Ishikawa (cell line): ENCODE measurements around the gene TSC22D4.

Experiments
- CEBPB ChIP-seq: IDR thresholded peaks from 2 replicates; pipeline ENCODE4 v1.6.1; 2012
- CREB1 ChIP-seq: IDR thresholded peaks from 2 replicates; pipeline ENCODE4 v1.6.1; 2012; ENCODE audit warnings: low read depth
- EGR1 ChIP-seq: IDR thresholded peaks from 2 replicates; pipeline ENCODE4 v1.6.1; 2012
- EP300 ChIP-seq: IDR thresholded peaks from 2 replicates; pipeline ENCODE4 v1.6.1; 2012; ENCODE audit warnings: borderline replicate concordance
- FOXM1 ChIP-seq: IDR thresholded peaks from 2 replicates; pipeline ENCODE4 v1.6.1; 2012; ENCODE audit warnings: low read depth, borderline replicate concordance
- MAX ChIP-seq: IDR thresholded peaks from 2 replicates; pipeline ENCODE4 v1.6.1; 2012
- NFIC ChIP-seq: IDR thresholded peaks from 2 replicates; pipeline ENCODE4 v1.6.1; 2012
- RAD21 ChIP-seq: IDR thresholded peaks from 2 replicates; pipeline ENCODE4 v1.6.1; 2012; ENCODE audit warnings: low read depth
- REST ChIP-seq: IDR thresholded peaks from 2 replicates; pipeline ENCODE4 v1.6.1; 2012; ENCODE audit warnings: low read depth, mild to moderate bottlenecking
- TAF1 ChIP-seq: IDR thresholded peaks from 2 replicates; pipeline ENCODE4 v1.6.1; 2012; ENCODE audit warnings: low read depth, mild to moderate bottlenecking
- TCF12 ChIP-seq: IDR thresholded peaks from 2 replicates; pipeline ENCODE4 v1.6.1; 2012; ENCODE audit warnings: low read depth
- TEAD4 ChIP-seq: IDR thresholded peaks from 2 replicates; pipeline ENCODE4 v1.6.1; 2012
- USF1 ChIP-seq: IDR thresholded peaks from 2 replicates; pipeline ENCODE4 v1.6.1; 2012
- YY1 ChIP-seq: IDR thresholded peaks from 2 replicates; pipeline ENCODE4 v1.6.1; 2012; ENCODE audit warnings: low read depth
- ZBTB7A ChIP-seq: IDR thresholded peaks from 2 replicates; pipeline ENCODE4 v1.6.1; 2012; ENCODE audit warnings: low read depth

The TSC22D4 gene

GRCh38 chr7:100478958-100479660 lies at the start of gene TSC22D4:
Gene TSC22D4, minus strand, starts transcription at chr7:100479214. Its CDS starts 1,176 bp downstream, at chr7:100478038.
- TF ChIP-seq EP300, result peak; percentile 48; the same call in 1 of the 2 replicates
- peak; percentile 59; the same call in 1 of the 2 replicates for TF ChIP-seq TAF1
- TF ChIP-seq USF1, result peak; percentile 72
- TF ChIP-seq NFIC, result peak; percentile 99
- TF ChIP-seq FOXM1, result no peak
- peak; percentile 48; the same call in 1 of the 2 replicates for TF ChIP-seq MAX
- TF ChIP-seq YY1, result peak; percentile 44; the same call in 1 of the 2 replicates
- TF ChIP-seq CREB1, result no peak
- TF ChIP-seq RAD21, result no peak
- no peak for TF ChIP-seq REST
- no peak for TF ChIP-seq EGR1
- no peak for TF ChIP-seq TCF12
- no peak for TF ChIP-seq CEBPB
- TF ChIP-seq ZBTB7A, result peak; percentile 82; the same call in 1 of the 2 replicates
- TF ChIP-seq TEAD4, result no peak

- TF ChIP-seq USF1, result peak; percentile 76
Measured at GRCh38 chr7:100521909-100522593, 43.0 kb upstream of the TSC22D4 start.

- TF ChIP-seq FOXM1 (no peak), RAD21 (no peak), YY1 (no peak), CREB1 (no peak), ZBTB7A (no peak), TCF12 (no peak), REST (no peak), EP300 (no peak), CEBPB (no peak), USF1 (no peak), TEAD4 (no peak), MAX (no peak), NFIC (no peak)
Measured at GRCh38 chr7:100521076-100521475, 42.1 kb upstream of the TSC22D4 start.

- TF ChIP-seq TAF1 (no peak), EP300 (no peak), FOXM1 (no peak), NFIC (no peak), EGR1 (no peak), MAX (no peak)
Measured at GRCh38 chr7:100520138-100520537, 41.1 kb upstream of the TSC22D4 start.

- TF ChIP-seq REST, result no peak
- TF ChIP-seq NFIC, result no peak
- TF ChIP-seq USF1, result no peak
- no peak for TF ChIP-seq TAF1
- no peak for TF ChIP-seq CREB1
- no peak for TF ChIP-seq EGR1
- TF ChIP-seq TEAD4, result no peak
- no peak for TF ChIP-seq FOXM1
- no peak for TF ChIP-seq YY1
- no peak for TF ChIP-seq EP300
- no peak for TF ChIP-seq MAX
- no peak for TF ChIP-seq TCF12
- no peak for TF ChIP-seq ZBTB7A
- no peak for TF ChIP-seq CEBPB
- TF ChIP-seq RAD21, result no peak
Measured at GRCh38 chr7:100519580-100519979, 40.6 kb upstream of the TSC22D4 start.
